GM23338 (cell line): ENCODE data around the gene FGGY. TPM values are rescaled to one million over a fixed set of nuclear protein-coding genes. Genes with fewer than 3 reads are reported as not detected.

Experiments
- ATAC-seq: fragments of 200-7000 bp; cut with Tn5 transposase; 3 replicates; pipeline ENCODE4 v1.9.1; 2020
- DNase-seq: peaks from one replicate; pipeline ENCODE4 v3.0.0-alpha.2; 2015; ENCODE audit warnings: low spot score
- H2AFZ ChIP-seq: fragments of 200-600 bp; sonication (generic); 2 replicates; pipeline ENCODE4 v1.8.0; 2016; ENCODE audit warnings: antibody characterized with exemption, mild to moderate bottlenecking, moderate library complexity
- H3F3A ChIP-seq: fragments of 200-600 bp; sonication (generic); replicated peaks from 2 replicates; pipeline ENCODE4 v1.8.0; 2017; ENCODE audit warnings: antibody characterized with exemption, mixed run types, low read depth
- H3K27ac ChIP-seq: fragments of 200-600 bp; sonication (generic); 2 replicates; pipeline ENCODE4 v1.6.1; 2016; ENCODE audit warnings: low read depth
- H3K27me3 ChIP-seq: fragments of 200-600 bp; sonication (generic); 2 replicates; pipeline ENCODE4 v1.8.0; 2016; ENCODE audit warnings: mild to moderate bottlenecking, mixed run types, moderate library complexity; ENCODE audit not compliant: insufficient read depth
- H3K36me3 ChIP-seq: fragments of 200-600 bp; sonication (generic); 2 replicates; pipeline ENCODE4 v1.8.0; 2016; ENCODE audit warnings: mild to moderate bottlenecking; ENCODE audit not compliant: insufficient read depth
- H3K4me1 ChIP-seq: fragments of 200-600 bp; sonication (generic); 2 replicates; pipeline ENCODE4 v1.8.0; 2016; ENCODE audit warnings: mild to moderate bottlenecking, moderate library complexity; ENCODE audit not compliant: insufficient read depth
- H3K4me2 ChIP-seq: fragments of 200-600 bp; sonication (generic); 2 replicates; pipeline ENCODE4 v1.7.1; 2017; ENCODE audit warnings: mixed run types
- H3K4me3 ChIP-seq: fragments of 200-600 bp; sonication (generic); 2 replicates; pipeline ENCODE4 v1.6.1; 2016; ENCODE audit warnings: mixed run types
- H3K79me2 ChIP-seq: fragments of 200-600 bp; sonication (generic); replicated peaks from 2 replicates; pipeline ENCODE4 v1.8.0; 2017; ENCODE audit warnings: mild to moderate bottlenecking; ENCODE audit not compliant: insufficient read depth
- H3K9me2 ChIP-seq: fragments of 200-600 bp; sonication (generic); 2 replicates; pipeline ENCODE4 v1.8.0; 2017; ENCODE audit not compliant: insufficient read depth
- H4K20me1 ChIP-seq: fragments of 200-600 bp; sonication (generic); replicated peaks from 2 replicates; pipeline ENCODE4 v1.8.0; 2017; ENCODE audit warnings: mild to moderate bottlenecking; ENCODE audit not compliant: insufficient read depth
- H3K27ac Mint-ChIP-seq: 2 replicates; pipeline ENCODE4 v1.8.0; 2020; ENCODE audit warnings: inconsistent platforms, mild to moderate bottlenecking, moderate library complexity, mixed read lengths
- H3K27me3 Mint-ChIP-seq: 3 replicates; pipeline ENCODE4 v1.8.0; 2022; ENCODE audit warnings: low read depth, mild to moderate bottlenecking, moderate library complexity, mixed read lengths, inconsistent platforms; ENCODE audit not compliant: insufficient read depth, poor library complexity
- H3K36me3 Mint-ChIP-seq: 3 replicates; pipeline ENCODE4 v1.8.0; 2021; ENCODE audit warnings: low read depth, mild to moderate bottlenecking, inconsistent platforms, moderate library complexity, mixed read lengths
- H3K4me1 Mint-ChIP-seq: 3 replicates; pipeline ENCODE4 v1.8.0; 2020; ENCODE audit warnings: mild to moderate bottlenecking, inconsistent platforms, mixed read lengths
- H3K4me3 Mint-ChIP-seq: 3 replicates; pipeline ENCODE4 v1.8.0; 2021; ENCODE audit warnings: moderate library complexity, mild to moderate bottlenecking, inconsistent platforms, mixed read lengths
- H3K9me3 Mint-ChIP-seq: 3 replicates; pipeline ENCODE4 v1.8.0; 2020; ENCODE audit warnings: moderate library complexity, mild to moderate bottlenecking, inconsistent platforms, mixed read lengths
- CREB1 ChIP-seq: fragments of 250-450 bp; sonication (Bioruptor Pico); IDR thresholded peaks from 2 replicates; pipeline ENCODE4 v1.5.0; 2020; ENCODE audit warnings: low read depth, mild to moderate bottlenecking, moderate library complexity
- EZH2 ChIP-seq: fragments of 200-600 bp; sonication (generic); IDR thresholded peaks from one replicate; pipeline ENCODE4 v1.8.0; 2017; ENCODE audit warnings: antibody characterized with exemption, mild to moderate bottlenecking, low read depth; ENCODE audit not compliant: unreplicated experiment
- EZH2phosphoT487 ChIP-seq: fragments of 200-600 bp; sonication (generic); IDR thresholded peaks from one replicate; pipeline ENCODE4 v1.8.1; 2018; ENCODE audit warnings: antibody characterized with exemption; ENCODE audit not compliant: unreplicated experiment
- JUNB ChIP-seq: IDR thresholded peaks from one replicate; pipeline ENCODE4 v1.6.1; 2016; ENCODE audit warnings: antibody characterized with exemption; ENCODE audit not compliant: unreplicated experiment
- NANOG ChIP-seq: IDR thresholded peaks from 2 replicates; pipeline ENCODE4 v1.6.1; 2016; ENCODE audit warnings: antibody characterized with exemption, borderline replicate concordance
- POLR2AphosphoS5 ChIP-seq: IDR thresholded peaks from 2 replicates; pipeline ENCODE4 v1.6.1; 2016; ENCODE audit warnings: antibody characterized with exemption, low read depth
- STAT1 ChIP-seq: IDR thresholded peaks from one replicate; pipeline ENCODE4 v1.6.1; 2016; ENCODE audit warnings: antibody characterized with exemption; ENCODE audit not compliant: unreplicated experiment
- ZNF114 ChIP-seq: fragments of 250-450 bp; sonication (Bioruptor Pico); IDR thresholded peaks from 2 replicates; pipeline ENCODE4 v1.5.0; 2020; ENCODE audit warnings: mild to moderate bottlenecking, moderate library complexity
- ZNF331 ChIP-seq: fragments of 250-450 bp; sonication (Bioruptor Pico); IDR thresholded peaks from 2 replicates; pipeline ENCODE4 v1.5.0; 2020; ENCODE audit warnings: low read depth, mild to moderate bottlenecking, moderate library complexity
- polyA plus RNA-seq: library from polyadenylated mRNA; unstranded; fragments of >200 nt; fragmentation: Nextera tagmentation; extraction: Ambion mirVana; gene quantifications from 2 replicates; pipeline ENCODE4 v1.2.1, GENCODE V29; 2016
- total RNA-seq: library from RNA; depleted of rRNA; stranded (reverse); fragments of >200 nt; shearing (Covaris generic); gene quantifications from 2 replicates; pipeline ENCODE4 v1.2.3, GENCODE V29; 2014
- TF ChIP-seq, protein P1 (sequence below), 2 experiments: fragments of 200-600 bp in 1 of 2; sonication (generic) in 1 of 2; conservative IDR thresholded peaks; 2 replicates each; pipeline versions ENCODE4 v1.5.1 to v1.6.1; 2016 to 2017; ENCODE audit warnings: antibody characterized with exemption in 2 of 2, low read depth in 2 of 2, mild to moderate bottlenecking in 2 of 2, moderate library complexity in 1 of 2
- TF ChIP-seq, protein P2 (sequence below): fragments of 250-450 bp; sonication (Bioruptor Pico); IDR thresholded peaks from 2 replicates; pipeline ENCODE4 v1.5.0; 2020; ENCODE audit warnings: mild to moderate bottlenecking, moderate library complexity
- TF ChIP-seq, protein P3 (sequence below): IDR thresholded peaks from 2 replicates; pipeline ENCODE4 v1.6.1; 2016; ENCODE audit warnings: antibody characterized with exemption
- TF ChIP-seq, protein P4 (sequence below): IDR thresholded peaks from one replicate; pipeline ENCODE4 v1.6.1; 2018; ENCODE audit warnings: antibody characterized with exemption; ENCODE audit not compliant: unreplicated experiment

FGGY gene
- total and polyA plus RNA-seq, 2 experiments from 2014 or later, result 10.9 to 21.4 TPM

DNA sequence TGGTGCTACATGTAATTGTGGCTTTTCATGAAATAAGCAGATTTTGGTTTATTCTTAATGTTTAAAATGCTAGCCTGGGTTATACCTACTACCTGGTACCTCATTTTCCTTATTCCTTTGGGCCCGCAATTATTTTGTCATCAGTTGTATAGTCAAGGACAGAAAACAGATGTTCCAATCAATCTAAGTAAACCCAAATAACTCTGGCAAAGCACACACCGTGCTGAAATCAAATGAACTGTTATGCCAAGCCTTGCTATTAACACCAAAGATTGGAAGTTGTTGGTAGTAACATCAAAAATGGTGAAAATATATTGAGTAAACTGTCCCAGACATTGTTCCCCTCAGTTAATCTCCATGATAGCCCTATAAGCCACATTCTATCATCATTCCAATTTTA lies 248.9 kb downstream of the FGGY start:
- Histone ChIP-seq H4K20me1 (no peaks in the 10 kb centered on the region), H3K27ac (no peak overlapping the region), H3K27me3 (no peaks in the 10 kb centered on the region), H3K4me1 (no peaks in the 10 kb centered on the region), H2AFZ (no peak overlapping the region), H3K36me3 (no peaks in the 10 kb centered on the region), H3K4me3 (no peak overlapping the region), H3K9me2 (0 out of 2 replicates have a peak, but pooled peaks cover 3% of the 10 kb centered on the region), H3K79me2 (no peaks in the 10 kb centered on the region), H3F3A (no peaks in the 10 kb centered on the region), H3K4me2 (no peak overlapping the region)
- Mint-ChIP-seq H3K27ac (no peak overlapping the region), H3K4me1 (no peaks in the 10 kb centered on the region), H3K27me3 (peaks cover 3% of the 10 kb centered on the region), H3K9me3 (no peaks in the 10 kb centered on the region), H3K4me3 (no peak overlapping the region), H3K36me3 (no peaks in the 10 kb centered on the region)
- TF ChIP-seq, protein P1, sequence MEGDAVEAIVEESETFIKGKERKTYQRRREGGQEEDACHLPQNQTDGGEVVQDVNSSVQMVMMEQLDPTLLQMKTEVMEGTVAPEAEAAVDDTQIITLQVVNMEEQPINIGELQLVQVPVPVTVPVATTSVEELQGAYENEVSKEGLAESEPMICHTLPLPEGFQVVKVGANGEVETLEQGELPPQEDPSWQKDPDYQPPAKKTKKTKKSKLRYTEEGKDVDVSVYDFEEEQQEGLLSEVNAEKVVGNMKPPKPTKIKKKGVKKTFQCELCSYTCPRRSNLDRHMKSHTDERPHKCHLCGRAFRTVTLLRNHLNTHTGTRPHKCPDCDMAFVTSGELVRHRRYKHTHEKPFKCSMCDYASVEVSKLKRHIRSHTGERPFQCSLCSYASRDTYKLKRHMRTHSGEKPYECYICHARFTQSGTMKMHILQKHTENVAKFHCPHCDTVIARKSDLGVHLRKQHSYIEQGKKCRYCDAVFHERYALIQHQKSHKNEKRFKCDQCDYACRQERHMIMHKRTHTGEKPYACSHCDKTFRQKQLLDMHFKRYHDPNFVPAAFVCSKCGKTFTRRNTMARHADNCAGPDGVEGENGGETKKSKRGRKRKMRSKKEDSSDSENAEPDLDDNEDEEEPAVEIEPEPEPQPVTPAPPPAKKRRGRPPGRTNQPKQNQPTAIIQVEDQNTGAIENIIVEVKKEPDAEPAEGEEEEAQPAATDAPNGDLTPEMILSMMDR (conservative IDR thresholded peaks at IDR 0.05; ENCODE audit: low read depth in 2 of 2), result no peak
- TF ChIP-seq NANOG (no peak), EZH2phosphoT487 (no peak), JUNB (no peak), STAT1 (no peak), CREB1 (CRISPR knock-in tag) (no peak), POLR2AphosphoS5 (no peak), ZNF114 (no peak), ZNF331 (no peak), EZH2 (no peak)
- TF ChIP-seq, protein P2, sequence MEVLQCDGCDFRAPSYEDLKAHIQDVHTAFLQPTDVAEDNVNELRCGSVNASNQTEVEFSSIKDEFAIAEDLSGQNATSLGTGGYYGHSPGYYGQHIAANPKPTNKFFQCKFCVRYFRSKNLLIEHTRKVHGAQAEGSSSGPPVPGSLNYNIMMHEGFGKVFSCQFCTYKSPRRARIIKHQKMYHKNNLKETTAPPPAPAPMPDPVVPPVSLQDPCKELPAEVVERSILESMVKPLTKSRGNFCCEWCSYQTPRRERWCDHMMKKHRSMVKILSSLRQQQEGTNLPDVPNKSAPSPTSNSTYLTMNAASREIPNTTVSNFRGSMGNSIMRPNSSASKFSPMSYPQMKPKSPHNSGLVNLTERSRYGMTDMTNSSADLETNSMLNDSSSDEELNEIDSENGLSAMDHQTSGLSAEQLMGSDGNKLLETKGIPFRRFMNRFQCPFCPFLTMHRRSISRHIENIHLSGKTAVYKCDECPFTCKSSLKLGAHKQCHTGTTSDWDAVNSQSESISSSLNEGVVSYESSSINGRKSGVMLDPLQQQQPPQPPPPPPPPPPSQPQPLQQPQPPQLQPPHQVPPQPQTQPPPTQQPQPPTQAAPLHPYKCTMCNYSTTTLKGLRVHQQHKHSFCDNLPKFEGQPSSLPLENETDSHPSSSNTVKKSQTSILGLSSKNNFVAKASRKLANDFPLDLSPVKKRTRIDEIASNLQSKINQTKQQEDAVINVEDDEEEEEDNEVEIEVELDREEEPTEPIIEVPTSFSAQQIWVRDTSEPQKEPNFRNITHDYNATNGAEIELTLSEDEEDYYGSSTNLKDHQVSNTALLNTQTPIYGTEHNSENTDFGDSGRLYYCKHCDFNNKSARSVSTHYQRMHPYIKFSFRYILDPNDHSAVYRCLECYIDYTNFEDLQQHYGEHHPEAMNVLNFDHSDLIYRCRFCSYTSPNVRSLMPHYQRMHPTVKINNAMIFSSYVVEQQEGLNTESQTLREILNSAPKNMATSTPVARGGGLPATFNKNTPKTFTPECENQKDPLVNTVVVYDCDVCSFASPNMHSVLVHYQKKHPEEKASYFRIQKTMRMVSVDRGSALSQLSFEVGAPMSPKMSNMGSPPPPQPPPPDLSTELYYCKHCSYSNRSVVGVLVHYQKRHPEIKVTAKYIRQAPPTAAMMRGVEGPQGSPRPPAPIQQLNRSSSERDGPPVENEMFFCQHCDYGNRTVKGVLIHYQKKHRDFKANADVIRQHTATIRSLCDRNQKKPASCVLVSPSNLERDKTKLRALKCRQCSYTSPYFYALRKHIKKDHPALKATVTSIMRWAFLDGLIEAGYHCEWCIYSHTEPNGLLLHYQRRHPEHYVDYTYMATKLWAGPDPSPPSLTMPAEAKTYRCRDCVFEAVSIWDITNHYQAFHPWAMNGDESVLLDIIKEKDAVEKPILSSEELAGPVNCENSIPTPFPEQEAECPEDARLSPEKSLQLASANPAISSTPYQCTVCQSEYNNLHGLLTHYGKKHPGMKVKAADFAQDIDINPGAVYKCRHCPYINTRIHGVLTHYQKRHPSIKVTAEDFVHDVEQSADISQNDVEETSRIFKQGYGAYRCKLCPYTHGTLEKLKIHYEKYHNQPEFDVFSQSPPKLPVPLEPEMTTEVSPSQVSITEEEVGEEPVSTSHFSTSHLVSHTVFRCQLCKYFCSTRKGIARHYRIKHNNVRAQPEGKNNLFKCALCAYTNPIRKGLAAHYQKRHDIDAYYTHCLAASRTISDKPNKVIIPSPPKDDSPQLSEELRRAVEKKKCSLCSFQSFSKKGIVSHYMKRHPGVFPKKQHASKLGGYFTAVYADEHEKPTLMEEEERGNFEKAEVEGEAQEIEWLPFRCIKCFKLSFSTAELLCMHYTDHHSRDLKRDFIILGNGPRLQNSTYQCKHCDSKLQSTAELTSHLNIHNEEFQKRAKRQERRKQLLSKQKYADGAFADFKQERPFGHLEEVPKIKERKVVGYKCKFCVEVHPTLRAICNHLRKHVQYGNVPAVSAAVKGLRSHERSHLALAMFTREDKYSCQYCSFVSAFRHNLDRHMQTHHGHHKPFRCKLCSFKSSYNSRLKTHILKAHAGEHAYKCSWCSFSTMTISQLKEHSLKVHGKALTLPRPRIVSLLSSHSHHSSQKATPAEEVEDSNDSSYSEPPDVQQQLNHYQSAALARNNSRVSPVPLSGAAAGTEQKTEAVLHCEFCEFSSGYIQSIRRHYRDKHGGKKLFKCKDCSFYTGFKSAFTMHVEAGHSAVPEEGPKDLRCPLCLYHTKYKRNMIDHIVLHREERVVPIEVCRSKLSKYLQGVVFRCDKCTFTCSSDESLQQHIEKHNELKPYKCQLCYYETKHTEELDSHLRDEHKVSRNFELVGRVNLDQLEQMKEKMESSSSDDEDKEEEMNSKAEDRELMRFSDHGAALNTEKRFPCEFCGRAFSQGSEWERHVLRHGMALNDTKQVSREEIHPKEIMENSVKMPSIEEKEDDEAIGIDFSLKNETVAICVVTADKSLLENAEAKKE (CRISPR knock-in tag), result no peak
- TF ChIP-seq, protein P3, sequence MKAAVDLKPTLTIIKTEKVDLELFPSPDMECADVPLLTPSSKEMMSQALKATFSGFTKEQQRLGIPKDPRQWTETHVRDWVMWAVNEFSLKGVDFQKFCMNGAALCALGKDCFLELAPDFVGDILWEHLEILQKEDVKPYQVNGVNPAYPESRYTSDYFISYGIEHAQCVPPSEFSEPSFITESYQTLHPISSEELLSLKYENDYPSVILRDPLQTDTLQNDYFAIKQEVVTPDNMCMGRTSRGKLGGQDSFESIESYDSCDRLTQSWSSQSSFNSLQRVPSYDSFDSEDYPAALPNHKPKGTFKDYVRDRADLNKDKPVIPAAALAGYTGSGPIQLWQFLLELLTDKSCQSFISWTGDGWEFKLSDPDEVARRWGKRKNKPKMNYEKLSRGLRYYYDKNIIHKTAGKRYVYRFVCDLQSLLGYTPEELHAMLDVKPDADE, result no peak
- TF ChIP-seq, protein P4, sequence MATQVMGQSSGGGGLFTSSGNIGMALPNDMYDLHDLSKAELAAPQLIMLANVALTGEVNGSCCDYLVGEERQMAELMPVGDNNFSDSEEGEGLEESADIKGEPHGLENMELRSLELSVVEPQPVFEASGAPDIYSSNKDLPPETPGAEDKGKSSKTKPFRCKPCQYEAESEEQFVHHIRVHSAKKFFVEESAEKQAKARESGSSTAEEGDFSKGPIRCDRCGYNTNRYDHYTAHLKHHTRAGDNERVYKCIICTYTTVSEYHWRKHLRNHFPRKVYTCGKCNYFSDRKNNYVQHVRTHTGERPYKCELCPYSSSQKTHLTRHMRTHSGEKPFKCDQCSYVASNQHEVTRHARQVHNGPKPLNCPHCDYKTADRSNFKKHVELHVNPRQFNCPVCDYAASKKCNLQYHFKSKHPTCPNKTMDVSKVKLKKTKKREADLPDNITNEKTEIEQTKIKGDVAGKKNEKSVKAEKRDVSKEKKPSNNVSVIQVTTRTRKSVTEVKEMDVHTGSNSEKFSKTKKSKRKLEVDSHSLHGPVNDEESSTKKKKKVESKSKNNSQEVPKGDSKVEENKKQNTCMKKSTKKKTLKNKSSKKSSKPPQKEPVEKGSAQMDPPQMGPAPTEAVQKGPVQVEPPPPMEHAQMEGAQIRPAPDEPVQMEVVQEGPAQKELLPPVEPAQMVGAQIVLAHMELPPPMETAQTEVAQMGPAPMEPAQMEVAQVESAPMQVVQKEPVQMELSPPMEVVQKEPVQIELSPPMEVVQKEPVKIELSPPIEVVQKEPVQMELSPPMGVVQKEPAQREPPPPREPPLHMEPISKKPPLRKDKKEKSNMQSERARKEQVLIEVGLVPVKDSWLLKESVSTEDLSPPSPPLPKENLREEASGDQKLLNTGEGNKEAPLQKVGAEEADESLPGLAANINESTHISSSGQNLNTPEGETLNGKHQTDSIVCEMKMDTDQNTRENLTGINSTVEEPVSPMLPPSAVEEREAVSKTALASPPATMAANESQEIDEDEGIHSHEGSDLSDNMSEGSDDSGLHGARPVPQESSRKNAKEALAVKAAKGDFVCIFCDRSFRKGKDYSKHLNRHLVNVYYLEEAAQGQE, result no peak
- no peak for ATAC-seq
- no peak for DNase-seq
